ENCODE data around the gene HRH1. TPM values are rescaled to one million over a fixed set of nuclear protein-coding genes. Genes with fewer than 3 reads are reported as not detected.

The HRH1 gene
- total RNA-seq, 2 experiments from 2014 or later: 0.18 to 0.29 TPM

Other genes with a start within 250 kb of the HRH1 start
- not detected for gene SLC6A1, start 161.7 kb upstream of the HRH1 start, total RNA-seq
- 10 to 100 TPM; 36.8 to 40.0 TPM for gene ATG7, start 117.9 kb downstream of the HRH1 start, total RNA-seq

Data from activated CD8-positive, alpha-beta T cell treated with anti-CD3 and anti-CD28 coated beads, Interleukin-2, amount 10 ng/mL, durations not matched to agents 7 days and 5 days (primary cell).